Erythroblast (primary cell): ENCODE results near the gene AACS.

Source experiments
- GATA1 ChIP-seq: IDR thresholded peaks from 2 replicates; pipeline ENCODE4 v1.6.1; 2011; ENCODE audit warnings: low read depth, mild to moderate bottlenecking, control low read depth, low read length, moderate library complexity
- POLR2A ChIP-seq: IDR thresholded peaks from 2 replicates; pipeline ENCODE4 v1.6.1; 2011; ENCODE audit warnings: mild to moderate bottlenecking, low read length

DNA sequence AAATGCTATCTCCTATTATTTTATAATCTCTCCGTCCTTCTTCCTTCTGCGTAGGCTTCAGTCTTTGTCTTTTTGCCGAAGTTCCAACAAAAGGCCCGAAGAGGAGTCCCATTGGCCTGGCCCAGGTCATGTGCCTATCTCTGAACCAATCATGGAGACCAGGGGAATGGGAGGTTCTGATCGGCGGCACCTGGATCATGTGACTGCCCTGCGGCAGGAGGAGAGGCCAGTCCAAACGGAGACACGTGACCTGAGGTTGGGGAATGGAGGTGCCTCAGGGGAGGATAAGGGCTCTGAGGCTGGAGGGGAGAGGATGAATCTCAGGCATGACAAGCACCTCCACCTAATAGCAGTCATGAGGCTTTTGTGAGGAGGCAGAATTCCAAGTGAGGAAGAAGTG, 86.0 kb downstream of the AACS start:
- TF ChIP-seq POLR2A, result no peak
- no peak for TF ChIP-seq GATA1
